Bronchial epithelial cell (primary cell): ENCODE results near the gene TGM3. TPM values are rescaled to one million over a fixed set of nuclear protein-coding genes. Genes with fewer than 3 reads are reported as not detected.

ENCODE experiments used
- total RNA-seq: library from RNA; depleted of rRNA; stranded (reverse); fragments of >200 nt; gene quantifications from 2 replicates; pipeline ENCODE4 v1.2.1, GENCODE V29; 2014

TGM3 gene
- total RNA-seq, 1 donor from 2014 or later = 11.8 TPM

Other genes with a start within 250 kb of the TGM3 start
- 20.0 TPM in 2 replicates for gene STK35, start 194.2 kb upstream of the TGM3 start, total RNA-seq
- gene TGM6, start 84.9 kb downstream of the TGM3 start, total RNA-seq = not detected in 2 replicates
- gene SNRPB, start 174.8 kb downstream of the TGM3 start, total RNA-seq = 196 and 280 TPM in 2 replicates
- 9.2 and 11.3 TPM in 2 replicates for gene ZNF343, start 212.9 kb downstream of the TGM3 start, total RNA-seq
- not detected in 2 replicates for gene TMC2, start 240.6 kb downstream of the TGM3 start, total RNA-seq